Activated CD8-positive, alpha-beta memory T cell treated with anti-CD3 and anti-CD28 coated beads for 36 hours (primary cell): ENCODE measurements around the gene PRKACG. TPM values are rescaled to one million over a fixed set of nuclear protein-coding genes. Genes with fewer than 3 reads are reported as not detected.
"Not testable (repeated sequence)": the region's sequence is repeated elsewhere in the genome, so short reads cannot be mapped to it uniquely, and the experiment has no call there.

Experiments
- CTCF ChIA-PET: fragments of 350-600 bp; sonication (Branson Sonifier 250); formaldehyde crosslinking; loops from one replicate; lab custom pipeline; 2021; ENCODE audit warnings: antibody characterized with exemption; lab: Charles Lee
- POLR2A ChIA-PET: fragments of 350-600 bp; sonication (Branson Sonifier 250); formaldehyde crosslinking; loops from one replicate; lab custom pipeline; 2021; ENCODE audit warnings: antibody characterized with exemption; lab: Charles Lee
- total RNA-seq, 2 experiments: library from RNA; stranded (reverse); gene quantifications; one replicate each; pipeline ENCODE4 v1.2.3, GENCODE V29; 2021

The PRKACG gene
- total RNA-seq: not detected

- POLR2A ChIA-PET: no interaction called here
- CTCF ChIA-PET: interaction anchor here (0.8 kb wide), 1 partner anchor 13 kb away, joined by 3 read pairs; no protein-coding TSS in a partner anchor
These were observed at the start of gene PRKACG for GRCh38 chr9:69014013-69014412. Gene PRKACG (minus strand): TSS chr9:69014113. CDS start chr9:69014092, 21 bp downstream.

GRCh38 chr9:69062195-69062594 is 48.3 kb upstream of the PRKACG start:
- ChIA-PET CTCF (no interaction called here), POLR2A (no interaction called here)

GRCh38 chr9:69060766-69061165 is 46.9 kb upstream of the PRKACG start:
- POLR2A ChIA-PET: no interaction called here
- CTCF ChIA-PET: no interaction called here

- ChIA-PET POLR2A (no interaction called here), CTCF (interaction anchor here (2.9 kb wide), 1 partner anchor 135 kb away, joined by 14 read pairs; no protein-coding TSS in a partner anchor)
These were observed 44.2 kb upstream of the PRKACG start for GRCh38 chr9:69058101-69058500.

GRCh38 chr9:69056191-69056815 is 42.4 kb upstream of the PRKACG start:
- ChIA-PET CTCF (interaction anchor here (0.6 to 2.9 kb wide), 4 partner anchors 21 to 167 kb away, joined by 3 to 14 read pairs (median 4); partner anchors contain the start of gene FXN), POLR2A (interaction anchor here (0.7 kb wide), 1 partner anchor 21 kb away, joined by 7 read pairs; no protein-coding TSS in a partner anchor)

GRCh38 chr9:69054989-69055388 is 41.1 kb upstream of the PRKACG start:
- CTCF ChIA-PET: interaction anchor here (1.2 to 3.4 kb wide), 6 partner anchors 9 to 169 kb away, joined by 3 to 17 read pairs (median 5); no protein-coding TSS in a partner anchor
- POLR2A ChIA-PET: interaction anchor here (1.1 kb wide), 1 partner anchor 120 kb away, joined by 4 read pairs; no protein-coding TSS in a partner anchor

- CTCF ChIA-PET: interaction anchor here (1.2 kb wide), 1 partner anchor 15 kb away, joined by 3 read pairs; no protein-coding TSS in a partner anchor
- POLR2A ChIA-PET: not testable (repeated sequence)
These were observed 37.0 kb upstream of the PRKACG start for GRCh38 chr9:69050936-69051335.

GRCh38 chr9:69049094-69049493 is 35.2 kb upstream of the PRKACG start:
- ChIA-PET POLR2A (no interaction called here), CTCF (interaction anchor here (1.0 to 1.6 kb wide), 2 partner anchors 143 to 144 kb away, joined by 3 to 5 read pairs; no protein-coding TSS in a partner anchor)

- POLR2A ChIA-PET: interaction anchor here (0.6 kb wide), 1 partner anchor 13 kb away, joined by 3 read pairs; no protein-coding TSS in a partner anchor
- CTCF ChIA-PET: no interaction called here
These were observed 33.5 kb upstream of the PRKACG start for GRCh38 chr9:69047371-69047770.

GRCh38 chr9:69046723-69047122 is 32.8 kb upstream of the PRKACG start:
- CTCF ChIA-PET: no interaction called here
- POLR2A ChIA-PET: interaction anchor here (0.6 kb wide), 1 partner anchor 12 kb away, joined by 3 read pairs; no protein-coding TSS in a partner anchor

GRCh38 chr9:69045821-69046220 is 31.9 kb upstream of the PRKACG start:
- CTCF ChIA-PET: interaction anchor here (0.6 to 1.0 kb wide), 2 partner anchors 22 to 155 kb away, joined by 3 read pairs; no protein-coding TSS in a partner anchor
- POLR2A ChIA-PET: no interaction called here

GRCh38 chr9:69044240-69045219 is 30.6 kb upstream of the PRKACG start:
- ChIA-PET POLR2A (no interaction called here), CTCF (interaction anchor here (1.0 kb wide), 1 partner anchor 23 kb away, joined by 3 read pairs; no protein-coding TSS in a partner anchor)

GRCh38 chr9:69040646-69041045 is 26.7 kb upstream of the PRKACG start:
- ChIA-PET POLR2A (no interaction called here), CTCF (no interaction called here)

- ChIA-PET CTCF (interaction anchor here (1.1 to 1.6 kb wide), 3 partner anchors 142 to 510 kb away, joined by 3 read pairs; no protein-coding TSS in a partner anchor), POLR2A (no interaction called here)
These were observed 22.9 kb upstream of the PRKACG start for GRCh38 chr9:69036799-69037198.

GRCh38 chr9:69036309-69036708 is 22.4 kb upstream of the PRKACG start:
- POLR2A ChIA-PET: no interaction called here

GRCh38 chr9:69035438-69036308 is 21.8 kb upstream of the PRKACG start, which contains the start of gene FXN:
Gene FXN (plus strand): TSS chr9:69035752. CDS start chr9:69035783, 31 bp downstream.
- ChIA-PET POLR2A (interaction anchor here (0.6 kb wide), 1 partner anchor 21 kb away, joined by 7 read pairs; no protein-coding TSS in a partner anchor), CTCF (interaction anchor here (0.6 to 1.7 kb wide), 16 partner anchors 8 to 511 kb away, joined by 3 to 12 read pairs (median 3); no protein-coding TSS in a partner anchor)

More at GRCh38 chr9:69036309-69036708, 22.4 kb upstream of the PRKACG start:
- CTCF ChIA-PET: interaction anchor here (0.6 to 1.7 kb wide), 11 partner anchors 9 to 511 kb away, joined by 3 to 12 read pairs (median 3); no protein-coding TSS in a partner anchor

GRCh38 chr9:69034071-69034470 is 20.2 kb upstream of the PRKACG start:
- CTCF ChIA-PET: no interaction called here
- POLR2A ChIA-PET: interaction anchor here (0.6 kb wide), 1 partner anchor 13 kb away, joined by 3 read pairs; no protein-coding TSS in a partner anchor
